Neutrophil (primary cell): ENCODE measurements around the gene TMF1.

Experiments used
- H3K27ac ChIP-seq: fragments of 200-600 bp; sonication (generic); 2 replicates; pipeline ENCODE4 v1.5.1; 2016; ENCODE audit warnings: mild to moderate bottlenecking, moderate library complexity
- H3K27me3 ChIP-seq: fragments of 200-600 bp; sonication (generic); 2 replicates; pipeline ENCODE4 v1.6.0; 2016; ENCODE audit warnings: mild to moderate bottlenecking
- H3K36me3 ChIP-seq: fragments of 200-600 bp; sonication (generic); 2 replicates; pipeline ENCODE4 v1.5.1; 2017
- H3K4me1 ChIP-seq, 2 experiments: fragments of 200-600 bp in 1 of 2; sonication (generic) in 1 of 2; 1 replicate in 1 of 2; 2 replicates in 1 of 2; pipeline versions ENCODE4 v1.5.1 to v1.6.1; 2013 to 2016; ENCODE audit warnings: low read depth in 1 of 2, low read length in 1 of 2, mild to moderate bottlenecking in 1 of 2, moderate library complexity in 1 of 2; ENCODE audit not compliant: control insufficient read depth in 1 of 2, insufficient read depth in 1 of 2
- H3K4me3 ChIP-seq, 2 experiments: fragments of 200-600 bp in 1 of 2; sonication (generic) in 1 of 2; 1 replicate in 1 of 2; 2 replicates in 1 of 2; pipeline ENCODE4 v1.5.1; 2013 to 2016; ENCODE audit warnings: low read depth in 1 of 2, low read length in 1 of 2, mild to moderate bottlenecking in 1 of 2, moderate library complexity in 1 of 2
- H3K9me3 ChIP-seq: fragments of 200-600 bp; sonication (generic); 2 replicates; pipeline ENCODE4 v1.5.1; 2016
- CTCF ChIP-seq: fragments of 200-600 bp; sonication (generic); IDR thresholded peaks from 2 replicates; pipeline ENCODE4 v1.5.1; 2016; ENCODE audit warnings: antibody characterized with exemption

The TMF1 gene

GRCh38 chr3:69051756-69052471, at the start of gene TMF1:
TSS of gene TMF1 (minus strand) at chr3:69052333. CDS start at chr3:69052086, 247 bp downstream.
- no peaks in the 10 kb centered on the region for H3K27me3 ChIP-seq
- H3K9me3 ChIP-seq = peaks cover 5% of the 10 kb centered on the region
- H3K36me3 ChIP-seq = peaks cover 57% of the 10 kb centered on the region
- TF ChIP-seq CTCF = peak; percentile 4
- peak within 1 kb of the TSS; percentile 85 to 93 for H3K4me3 ChIP-seq
- H3K27ac ChIP-seq = peak within 1 kb of the TSS; percentile 96
- peaks cover 21 to 30% of the 10 kb centered on the region in 2 experiments for H3K4me1 ChIP-seq

GRCh38 chr3:69099576-69099975, 47.4 kb upstream of the TMF1 start:
- Histone ChIP-seq H3K9me3 (no peaks in the 10 kb centered on the region), H3K4me1 (peaks cover 6 to 9% of the 10 kb centered on the region in 2 experiments), H3K36me3 (peaks cover 37% of the 10 kb centered on the region), H3K27me3 (no peaks in the 10 kb centered on the region), H3K27ac (no peak overlapping the region), H3K4me3 (no peak overlapping the region)
- no peak for TF ChIP-seq CTCF

- peaks cover 25 to 30% of the 10 kb centered on the region in 2 experiments for H3K4me1 ChIP-seq
- no peak for TF ChIP-seq CTCF
- no peaks in the 10 kb centered on the region for H3K27me3 ChIP-seq
- H3K9me3 ChIP-seq = no peaks in the 10 kb centered on the region
- peaks cover 17% of the 10 kb centered on the region for H3K36me3 ChIP-seq
- H3K4me3 ChIP-seq = no peak overlapping the region
- H3K27ac ChIP-seq = no peak overlapping the region
These were observed 45.4 kb upstream of the TMF1 start for GRCh38 chr3:69097407-69098086.

GRCh38 chr3:69096299-69096698, 44.2 kb upstream of the TMF1 start:
- peak overlapping the region; percentile 54 for H3K27ac ChIP-seq
- H3K9me3 ChIP-seq = no peaks in the 10 kb centered on the region
- no peaks in the 10 kb centered on the region for H3K27me3 ChIP-seq
- H3K4me3 ChIP-seq = no peak overlapping the region
- peaks cover 38 to 42% of the 10 kb centered on the region in 2 experiments for H3K4me1 ChIP-seq
- TF ChIP-seq CTCF = no peak
- H3K36me3 ChIP-seq = peaks cover 7% of the 10 kb centered on the region

- Histone ChIP-seq H3K36me3 (peaks cover 7% of the 10 kb centered on the region), H3K9me3 (no peaks in the 10 kb centered on the region), H3K4me3 (no peak overlapping the region), H3K27me3 (no peaks in the 10 kb centered on the region), H3K4me1 (peaks cover 44 to 49% of the 10 kb centered on the region in 2 experiments), H3K27ac (peak overlapping the region; percentile 54)
- no peak for TF ChIP-seq CTCF
These were observed 43.5 kb upstream of the TMF1 start for GRCh38 chr3:69095636-69096035.
